Measurements from ENCODE around the gene FRMPD1. TPM values are rescaled to one million over a fixed set of nuclear protein-coding genes. Genes with fewer than 3 reads are reported as not detected.

Gene FRMPD1
- total and polyA plus RNA-seq, 10 of the 15 experiments (the other 5 are each of a cell fraction or from before 2014, with no cell fraction given): 0.01 to 0.08 (median 0.05) TPM; not detected in 6

GRCh38 chr9:37622462-37622861 is 28.3 kb upstream of the FRMPD1 start:
- Histone ChIP-seq H3K79me2 (ENCODE audit: control insufficient read depth, insufficient read depth, low read length) (no peaks in the 10 kb centered on the region), H4K20me1 (ENCODE audit: control insufficient read depth, insufficient read depth) (no peaks in the 10 kb centered on the region), H3K9ac (ENCODE audit: control insufficient read depth, insufficient read depth, low read length) (no peak overlapping the region), H2AFZ (ENCODE audit: control insufficient read depth, low read depth, low read length) (no peak overlapping the region), H3K9me3 (replicated peaks; ENCODE audit: control insufficient read depth, insufficient read depth, low read length) (no peaks in the 10 kb centered on the region), H3K4me3 (no peak overlapping the region), H3K4me2 (ENCODE audit: control insufficient read depth, insufficient read depth) (no peak overlapping the region), H3K36me3 (ENCODE audit: control insufficient read depth in 2 of 2, insufficient read depth in 2 of 2, low read length in 1 of 2) (no peaks in the 10 kb centered on the region), H3K27ac (ENCODE audit: control insufficient read depth, insufficient read depth) (no peak overlapping the region), H3K4me1 (ENCODE audit: control insufficient read depth, insufficient read depth, low read length) (no peaks in the 10 kb centered on the region), H3K27me3 (replicated peaks in 1 of 2; ENCODE audit: control insufficient read depth in 2 of 2, insufficient read depth in 2 of 2, low read length in 1 of 2) (no peaks in the 10 kb centered on the region; a peak in 2 of 4 replicates)
- TF ChIP-seq SPI1 (IDR thresholded peaks at IDR 0.05; ENCODE audit: borderline replicate concordance, insufficient read depth, low read depth, low read length) (no peak), HDAC2 (IDR thresholded peaks at IDR 0.05) (no peak), CREM (IDR thresholded peaks at IDR 0.05; ENCODE audit: low read depth) (no peak), SP1 (IDR thresholded peaks at IDR 0.05; ENCODE audit: low read depth, low read length) (no peak), MTA3 (IDR thresholded peaks at IDR 0.05; ENCODE audit: borderline replicate concordance, low read length) (no peak), MXI1 (IDR thresholded peaks at IDR 0.05; ENCODE audit: low read depth, low read length) (no peak), EGR1 (IDR thresholded peaks at IDR 0.05; ENCODE audit: borderline replicate concordance in 1 of 2, low read depth in 2 of 2, low read length in 2 of 2) (no peak), MEF2B (IDR thresholded peaks at IDR 0.05; ENCODE audit: partially characterized antibody, poor library complexity, severe bottlenecking) (no peak), RAD51 (IDR thresholded peaks at IDR 0.05) (no peak), ATF3 (IDR thresholded peaks at IDR 0.05; ENCODE audit: borderline replicate concordance, extremely low read depth, low read depth, low read length) (no peak), E2F4 (IDR thresholded peaks at IDR 0.05; ENCODE audit: low read depth, low read length) (no peak), CREB1 (IDR thresholded peaks at IDR 0.05; ENCODE audit: low read depth) (no peak), NR2C2 (IDR thresholded peaks at IDR 0.05; ENCODE audit: borderline replicate concordance, control insufficient read depth, insufficient read length, low read depth) (no peak), IRF4 (IDR thresholded peaks at IDR 0.05; ENCODE audit: low read depth, low read length) (no peak), MLLT1 (IDR thresholded peaks at IDR 0.05) (no peak), HCFC1 (IDR thresholded peaks at IDR 0.05; ENCODE audit: low read length) (no peak), HDAC6 (IDR thresholded peaks at IDR 0.05; ENCODE audit: unreplicated experiment) (no peak), SREBF2 (IDR thresholded peaks at IDR 0.05; ENCODE audit: low read length) (no peak)
- POLR2A ChIA-PET: no interaction called here
- RAD21 ChIA-PET (ENCODE audit: unreplicated experiment): no interaction called here
- FAIRE-seq: no peak
- SMC1A ChIA-PET (ENCODE audit: uncharacterized antibody, unreplicated experiment): no interaction called here
- WGBS (ENCODE audit: insufficient coverage, insufficient replicate concordance, low lambda C conversion rate, missing lambda C conversion rate): 46% methylated on average over 4 of the region's 4 CpGs
- no TSS peak for BruUV-seq (replicated peaks)
- in situ Hi-C loops (cut with MboI) (no loop called here), intact Hi-C loops (cut with micrococcal nuclease; ENCODE audit: unreplicated experiment) (no loop called here)
- CTCF ChIA-PET: interaction anchor here (1.2 kb wide), 1 partner anchor 142 kb away, joined by 3 read pairs; no protein-coding TSS in a partner anchor
- DNase-seq (ENCODE audit: low read depth, low spot score): no peak
- ATAC-seq: no peak

Data from GM12878 (cell line).